Stimulated activated CD4-positive, alpha-beta T cell treated with anti-CD3 and anti-CD28 coated beads, Interleukin-1b, Interleukin-23, amount 100 ng/mL, for 48 hours (primary cell): ENCODE measurements around the gene FBXW8.
A peak's percentile ranks its signal among the peaks of the same experiment; 100 is the strongest.

Experiments
- DNase-seq: peaks from one replicate; pipeline ENCODE4 v3.0.0-alpha.2; 2020

Gene FBXW8

GRCh38 chr12:117002051-117002817 is 91.5 kb downstream of the FBXW8 start:
- no peak for DNase-seq

GRCh38 chr12:117003883-117004404 is 93.2 kb downstream of the FBXW8 start:
- DNase-seq = no peak

- DNase-seq = no peak
These were observed 94.8 kb downstream of the FBXW8 start for GRCh38 chr12:117005417-117006046.

GRCh38 chr12:117006333-117006732 is 95.6 kb downstream of the FBXW8 start:
- no peak for DNase-seq

- DNase-seq = no peak
These were observed 96.8 kb downstream of the FBXW8 start for GRCh38 chr12:117007577-117007976.

GRCh38 chr12:117009759-117010158 is 99.0 kb downstream of the FBXW8 start:
- DNase-seq = no peak

DNA sequence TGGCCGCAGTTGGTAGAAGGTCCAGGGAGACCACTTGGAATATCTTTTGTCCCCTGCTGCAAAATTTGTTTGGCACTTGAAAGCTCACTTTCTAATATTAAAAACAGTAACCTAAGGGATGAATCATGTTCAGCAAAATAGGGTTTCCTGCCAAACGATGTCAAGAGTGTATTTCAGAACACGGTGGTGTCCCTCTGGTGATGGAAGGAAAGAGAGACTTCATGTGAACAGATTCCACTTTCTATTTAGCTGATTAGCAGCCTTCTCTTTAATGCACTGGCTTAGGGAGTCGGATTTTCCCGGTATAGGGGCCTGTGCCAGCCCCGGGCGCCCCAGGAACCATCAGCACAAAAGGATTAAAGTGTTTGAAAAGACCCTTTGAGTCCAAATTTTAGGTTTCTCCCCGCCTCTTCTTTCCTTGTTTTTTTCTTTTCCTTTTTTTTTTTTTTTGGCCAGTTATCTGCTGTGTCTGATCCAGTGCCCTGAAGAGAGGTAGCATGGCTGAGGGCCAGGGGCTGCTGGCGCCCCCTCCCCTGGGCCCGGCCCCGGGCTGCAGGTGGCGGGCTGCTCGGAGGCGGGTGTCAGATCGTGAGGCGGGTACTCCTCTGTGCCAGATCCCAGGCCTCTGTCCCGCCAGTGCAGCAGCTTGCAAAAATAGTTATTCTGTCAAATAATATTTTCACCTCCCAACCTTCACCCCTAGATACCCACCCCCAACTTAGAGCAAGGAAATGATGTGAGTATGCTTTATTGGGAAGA is 100.1 kb downstream of the FBXW8 start:
- no peak for DNase-seq

DNA sequence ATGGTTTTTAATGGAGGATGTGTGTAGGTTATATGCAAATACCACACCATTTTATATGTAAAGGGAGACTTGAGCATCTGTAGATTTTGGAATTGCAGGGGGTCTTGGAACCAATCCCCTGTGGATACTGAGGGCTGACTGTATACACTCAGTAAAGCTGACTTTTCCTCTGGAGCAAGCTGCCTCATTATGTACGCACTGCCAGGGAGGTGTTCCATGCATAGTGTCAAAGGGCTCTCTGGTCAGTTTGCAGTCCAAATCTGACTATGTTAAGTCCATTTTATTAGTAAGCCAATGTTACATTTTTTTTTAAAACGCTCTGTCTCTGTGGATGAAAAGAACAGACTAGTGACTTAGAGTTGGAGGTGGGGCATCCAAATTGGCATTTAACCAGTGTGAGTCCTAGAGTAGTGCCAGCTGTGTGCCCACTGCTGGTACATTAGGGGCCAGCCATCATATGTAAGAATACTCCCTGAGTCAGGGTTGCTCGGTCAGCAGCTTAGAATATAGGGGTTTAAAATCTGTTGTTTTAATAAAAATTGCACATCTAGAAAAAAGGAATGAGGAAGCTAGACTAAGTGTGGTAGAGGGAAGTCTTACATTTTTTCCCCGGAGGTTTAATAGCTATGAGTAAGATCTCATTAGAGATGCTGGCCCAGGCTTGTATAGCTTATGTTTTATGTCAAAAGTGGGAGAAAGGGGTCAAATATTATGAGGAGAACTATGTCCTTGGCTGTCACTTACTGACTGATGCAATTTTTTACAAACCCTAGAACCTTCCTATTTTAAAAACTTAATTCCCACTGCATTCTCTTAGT is 101.4 kb downstream of the FBXW8 start:
- no peak for DNase-seq

DNA sequence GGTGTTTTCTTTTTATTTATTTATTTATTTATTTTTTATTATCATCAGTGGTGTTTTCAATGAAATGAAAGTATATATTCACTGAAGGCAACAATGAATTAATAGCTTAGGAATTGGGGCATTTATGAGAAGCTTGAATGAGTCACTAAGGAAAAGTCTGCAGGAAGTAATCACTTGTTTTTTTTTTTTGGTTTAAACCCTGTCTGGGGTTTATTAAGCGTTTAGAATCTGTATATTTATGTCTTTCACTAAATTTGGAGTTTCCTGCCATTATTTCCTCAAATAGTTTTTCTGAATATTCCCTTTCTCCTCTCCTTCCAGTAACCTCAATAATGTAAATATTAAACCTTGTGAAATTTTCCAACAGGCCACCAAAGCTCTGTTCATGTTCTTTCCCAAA is 103.0 kb downstream of the FBXW8 start:
- no peak for DNase-seq

- DNase-seq = no peak
These were observed 103.7 kb downstream of the FBXW8 start for GRCh38 chr12:117014342-117014887.

- DNase-seq = no peak
These were observed 105.1 kb downstream of the FBXW8 start for GRCh38 chr12:117015811-117016210.

GRCh38 chr12:117017807-117018206 is 107.1 kb downstream of the FBXW8 start:
- no peak for DNase-seq

GRCh38 chr12:117018276-117018675 is 107.5 kb downstream of the FBXW8 start:
- no peak for DNase-seq

DNA sequence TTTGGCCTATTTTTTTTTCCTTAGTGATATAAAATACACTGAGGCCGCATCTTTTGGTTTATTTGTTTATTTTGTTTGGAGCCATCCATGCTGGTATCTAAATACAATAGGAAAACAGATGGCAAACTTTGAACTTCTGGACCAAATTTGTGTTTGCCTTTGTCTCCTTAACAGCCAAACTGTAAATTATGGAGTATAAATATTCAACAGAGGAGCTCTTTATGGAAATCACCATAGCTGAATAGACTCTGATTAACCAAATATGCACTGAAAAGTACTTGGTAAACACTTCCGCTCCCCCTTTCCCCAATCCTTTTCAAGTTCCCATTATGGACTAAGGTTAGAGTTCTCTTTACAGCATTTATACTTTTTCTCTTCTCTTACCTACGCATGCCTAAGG is 107.9 kb downstream of the FBXW8 start:
- no peak for DNase-seq

DNA sequence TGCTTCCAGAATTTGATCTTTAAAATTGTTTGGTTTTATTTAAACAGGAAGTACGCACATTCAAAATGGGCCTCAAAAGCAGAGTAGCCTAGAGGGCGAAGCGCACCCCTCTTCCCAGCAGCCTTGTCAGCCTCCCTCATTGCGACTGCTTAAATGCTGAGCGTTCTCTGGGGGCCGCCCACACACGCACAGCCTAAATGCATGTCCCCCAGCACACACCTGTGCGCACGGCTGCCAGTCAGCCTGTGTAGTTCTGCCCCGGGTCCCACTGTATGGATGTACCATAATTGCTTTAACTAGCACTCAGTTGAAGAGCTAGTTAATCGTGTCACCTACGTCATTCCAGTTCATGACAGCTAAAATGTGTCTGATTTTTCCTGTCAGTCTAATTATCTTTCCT is 109.1 kb downstream of the FBXW8 start:
- no peak for DNase-seq

GRCh38 chr12:117020536-117021220 is 109.9 kb downstream of the FBXW8 start:
- no peak for DNase-seq

DNA sequence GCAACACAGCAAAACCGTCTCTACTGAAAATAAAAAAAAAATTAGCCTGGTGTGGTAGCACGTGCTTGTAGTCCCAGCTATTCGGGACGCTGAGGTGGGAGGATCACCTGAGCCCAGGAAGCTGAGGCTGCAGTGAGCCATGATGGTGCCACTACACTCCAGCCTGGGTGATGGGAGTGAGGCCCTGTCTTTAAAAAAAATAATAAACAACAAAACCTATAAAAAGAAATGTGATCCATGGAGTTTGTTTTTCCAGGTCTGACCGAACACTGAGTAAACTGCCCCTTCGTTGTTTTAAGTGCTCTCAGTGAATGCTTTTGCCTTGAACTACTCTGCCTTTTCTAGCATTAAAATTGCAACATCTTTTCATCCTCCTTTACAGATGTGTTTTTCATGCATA is 111.7 kb downstream of the FBXW8 start:
- no peak for DNase-seq

GRCh38 chr12:117023998-117024960 is 113.5 kb downstream of the FBXW8 start:
- DNase-seq = no peak

GRCh38 chr12:117024961-117025480 is 114.3 kb downstream of the FBXW8 start:
- no peak for DNase-seq

- peak; percentile 32 for DNase-seq
These were observed 114.9 kb downstream of the FBXW8 start for GRCh38 chr12:117025481-117026151.
